Heart right ventricle (tissue), 16 donors: ENCODE measurements around the gene GGT7. TPM values are rescaled to one million over a fixed set of nuclear protein-coding genes. Genes with fewer than 3 reads are reported as not detected.

Source experiments
- ATAC-seq, 8 donors: fragments of 200-7000 bp; cut with Tn5 transposase; one replicate each; pipeline ENCODE4 v1.9.1; 2020; ENCODE audit warnings: mild to moderate bottlenecking in 8 of 8, moderate library complexity in 8 of 8, moderate number of reproducible peaks in 1 of 8
- DNase-seq, 2 donors: peaks; one replicate each; pipeline ENCODE4 v3.0.0-alpha.2; 2020
- H3K27ac ChIP-seq, 10 donors: fragments of 200-600 bp; sonication (generic) in 2 of 10; one replicate each; pipeline versions ENCODE4 v1.5.0 to v1.8.0; 2020 to 2022; ENCODE audit warnings: mild to moderate bottlenecking in 3 of 10
- H3K27me3 ChIP-seq, 7 donors: fragments of 200-600 bp; one replicate each; pipeline ENCODE4 v1.8.0; 2021 to 2022; ENCODE audit warnings: mild to moderate bottlenecking in 2 of 7
- H3K36me3 ChIP-seq, 9 donors: fragments of 200-600 bp; sonication (generic) in 1 of 9; one replicate each; pipeline versions ENCODE4 v1.5.0 to v1.8.0; 2020 to 2022; ENCODE audit warnings: mild to moderate bottlenecking in 2 of 9
- H3K4me1 ChIP-seq, 9 donors: fragments of 200-600 bp; sonication (generic) in 1 of 9; one replicate each; pipeline versions ENCODE4 v1.5.0 to v1.8.0; 2020 to 2022; ENCODE audit warnings: mild to moderate bottlenecking in 4 of 9
- H3K4me3 ChIP-seq, 10 donors: fragments of 200-600 bp; sonication (generic) in 2 of 10; one replicate each; pipeline versions ENCODE4 v1.5.0 to v1.8.0; 2020 to 2022; ENCODE audit warnings: mild to moderate bottlenecking in 7 of 10, moderate library complexity in 2 of 10
- H3K9me3 ChIP-seq, 11 donors: fragments of 200-600 bp in 10 of 11; sonication (generic) in 2 of 11; one replicate each; pipeline versions ENCODE4 v1.5.0 to v1.8.0; 2013 to 2022; ENCODE audit warnings: mild to moderate bottlenecking in 2 of 11, control low read depth in 1 of 11, moderate library complexity in 1 of 11
- WGBS, 2 donors: extraction: QIAGEN DNeasy Blood & Tissue Kit; methylation state at CpG; one replicate each; pipeline ENCODE4 v1.1.7; 2013; ENCODE audit warnings: inconsistent platforms in 1 of 2; 5-methylcytosine and 5-hydroxymethylcytosine counted together
- intact Hi-C, 10 donors: fragments of 100-400 bp; cut with DNase I; formaldehyde crosslinking; loops; one replicate each; pipeline versions ENCODE4 v1.11.1 to v1.14.2; 2022
- polyA plus RNA-seq, 2 donors: library from polyadenylated mRNA; stranded (reverse); fragments of 200-250 nt; gene quantifications; one replicate each; pipeline ENCODE4 v1.2.3, GENCODE V29; 2013
- total RNA-seq, 10 donors: library from RNA; stranded (reverse); fragmentation: NEBNext Ultra II Directional in 3 of 10; extraction: Animal tissue kit (Norgen Biotek cat#: 25700) in 3 of 10; gene quantifications; one replicate each; pipeline versions ENCODE4 v1.2.1 to v1.2.4, GENCODE V29; 2021 to 2023
- TF ChIP-seq, protein P1 (sequence below), 9 donors: fragments of 200-600 bp; sonication (generic) in 2 of 9; IDR thresholded peaks; one replicate each; pipeline versions ENCODE4 v1.5.0 to v1.8.0; 2021 to 2022; ENCODE audit warnings: antibody characterized with exemption in 9 of 9, mild to moderate bottlenecking in 5 of 9, moderate library complexity in 1 of 9
- donor health status: Arrhythmogenic right ventricular cardiomyopathy.
- donor health status: ischemic (EF 13 %, LVEDD 7.1; RV severe dilation, severe dysfunction).
- donor health status: healthy with polysubstance abuse.
- donor health status: DM: no; HTN: yes; CAD: no.
- donor health status: DM: no; HTN: no; CAD: no.
- donor health status: ischemic (EF 25% LVEDD 6.9; RV normal size, moderate dysfunction).
- donor health status: ischemic (EF 25% LVEDD 5.7; RV mildly dilated, moderate dysfunction).
- donor health status: healthy.
- donor health status: DM: yes; HTN: yes; CAD: no.
- donor health status: Ischemic cardiomyopathy.
- donor health status: ischemic (EF 35%, LVEDD 5.7; RV mildly dilated, moderate dysfunction).
- donor health status: nonischemic (EF 11% LVEDD 7.7; RV severe dilation, severe dysfunction).
- donor health status: DM: yes; HTN: yes; CAD: no.
- donor health status: PGD.
- donor health status: ischemic (EF 29% LVEDD 5.4; RV normal size, mild dysfunction).
- donor health status: nonischemic (EF 23%, LVEDD 6.1; RV moderate dilation, normal function).

GGT7 gene
- total and polyA plus RNA-seq, 12 donors: 8.0 to 45.4 (median 15.0) TPM

DNA sequence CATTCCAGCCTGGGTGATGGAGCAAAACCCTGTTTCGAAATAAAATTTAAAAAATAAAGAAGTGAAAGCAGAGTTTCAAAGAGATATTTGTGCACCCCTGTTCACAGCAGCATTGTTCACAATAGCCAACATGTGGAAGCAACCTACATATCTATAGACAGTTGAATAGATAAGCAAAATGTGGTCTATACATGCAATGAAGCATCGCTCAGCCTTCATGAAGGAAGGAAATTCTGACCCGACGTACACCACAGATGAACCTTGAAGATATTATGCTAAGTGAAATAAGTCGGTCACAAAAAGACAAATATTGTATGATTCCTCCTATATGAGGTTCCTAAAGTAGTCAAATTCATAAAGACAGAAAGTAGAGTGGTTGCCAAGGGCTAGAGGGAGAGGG, 40.7 kb downstream of the GGT7 start:
- ATAC-seq (no peak), DNase-seq (no peak)
- TF ChIP-seq, protein P1, sequence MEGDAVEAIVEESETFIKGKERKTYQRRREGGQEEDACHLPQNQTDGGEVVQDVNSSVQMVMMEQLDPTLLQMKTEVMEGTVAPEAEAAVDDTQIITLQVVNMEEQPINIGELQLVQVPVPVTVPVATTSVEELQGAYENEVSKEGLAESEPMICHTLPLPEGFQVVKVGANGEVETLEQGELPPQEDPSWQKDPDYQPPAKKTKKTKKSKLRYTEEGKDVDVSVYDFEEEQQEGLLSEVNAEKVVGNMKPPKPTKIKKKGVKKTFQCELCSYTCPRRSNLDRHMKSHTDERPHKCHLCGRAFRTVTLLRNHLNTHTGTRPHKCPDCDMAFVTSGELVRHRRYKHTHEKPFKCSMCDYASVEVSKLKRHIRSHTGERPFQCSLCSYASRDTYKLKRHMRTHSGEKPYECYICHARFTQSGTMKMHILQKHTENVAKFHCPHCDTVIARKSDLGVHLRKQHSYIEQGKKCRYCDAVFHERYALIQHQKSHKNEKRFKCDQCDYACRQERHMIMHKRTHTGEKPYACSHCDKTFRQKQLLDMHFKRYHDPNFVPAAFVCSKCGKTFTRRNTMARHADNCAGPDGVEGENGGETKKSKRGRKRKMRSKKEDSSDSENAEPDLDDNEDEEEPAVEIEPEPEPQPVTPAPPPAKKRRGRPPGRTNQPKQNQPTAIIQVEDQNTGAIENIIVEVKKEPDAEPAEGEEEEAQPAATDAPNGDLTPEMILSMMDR (IDR thresholded peaks at IDR 0.05): no peak
- Histone ChIP-seq H3K27me3 (no peaks in the 10 kb centered on the region), H3K4me1 (peaks cover 0 to 5% (median 0%) of the 10 kb centered on the region in 9 donors), H3K36me3 (no peaks in the 10 kb centered on the region), H3K4me3 (no peak overlapping the region), H3K27ac (no peak overlapping the region), H3K9me3 (no peaks in the 10 kb centered on the region)
- intact Hi-C loops: loop anchor here in 8 of 10 donors (5.0 to 10.0 kb wide), 6 partner anchors 373 to 613 kb away; partner anchors contain the start of gene MMP24OS (in 3 of the 8)
- 68% methylated on average over 5 of the region's 5 CpGs for WGBS, 2 donors

DNA sequence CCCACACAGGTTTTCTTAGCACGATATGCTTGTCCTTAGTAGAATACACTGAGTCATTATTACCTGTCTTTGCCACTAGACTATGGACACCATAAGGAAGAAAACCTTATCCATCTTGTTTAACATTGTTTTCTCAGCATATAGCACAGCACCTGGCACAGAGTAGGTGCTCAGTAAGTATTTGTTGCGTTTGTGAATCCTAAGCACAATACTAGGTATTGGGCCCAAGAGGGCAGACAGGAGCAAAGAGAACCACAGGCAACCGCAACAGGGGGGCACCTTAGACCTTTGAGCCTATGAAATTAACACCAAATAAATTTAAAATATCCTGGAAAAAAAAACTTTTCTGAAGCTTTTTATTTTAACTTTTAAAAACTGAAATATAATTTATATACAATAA, 43.5 kb downstream of the GGT7 start:
- Histone ChIP-seq H3K4me1 (peaks cover 0 to 13% (median 3%) of the 10 kb centered on the region in 9 donors), H3K27me3 (no peaks in the 10 kb centered on the region), H3K4me3 (no peak overlapping the region), H3K9me3 (no peaks in the 10 kb centered on the region), H3K27ac (no peak overlapping the region), H3K36me3 (no peaks in the 10 kb centered on the region)
- DNase-seq (no peak), ATAC-seq (no peak)
- TF ChIP-seq, protein P1 (IDR thresholded peaks at IDR 0.05): no peak
- intact Hi-C loops: loop anchor here in 2 of 10 donors (10.0 kb wide), 2 partner anchors 266 to 446 kb away; partner anchors contain the start of genes MMP24OS (in 1 of the 2) and TRPC4AP (in 1 of the 2)
- WGBS, 2 donors: 69 to 85% methylated on average over 3 of the region's 3 CpGs

DNA sequence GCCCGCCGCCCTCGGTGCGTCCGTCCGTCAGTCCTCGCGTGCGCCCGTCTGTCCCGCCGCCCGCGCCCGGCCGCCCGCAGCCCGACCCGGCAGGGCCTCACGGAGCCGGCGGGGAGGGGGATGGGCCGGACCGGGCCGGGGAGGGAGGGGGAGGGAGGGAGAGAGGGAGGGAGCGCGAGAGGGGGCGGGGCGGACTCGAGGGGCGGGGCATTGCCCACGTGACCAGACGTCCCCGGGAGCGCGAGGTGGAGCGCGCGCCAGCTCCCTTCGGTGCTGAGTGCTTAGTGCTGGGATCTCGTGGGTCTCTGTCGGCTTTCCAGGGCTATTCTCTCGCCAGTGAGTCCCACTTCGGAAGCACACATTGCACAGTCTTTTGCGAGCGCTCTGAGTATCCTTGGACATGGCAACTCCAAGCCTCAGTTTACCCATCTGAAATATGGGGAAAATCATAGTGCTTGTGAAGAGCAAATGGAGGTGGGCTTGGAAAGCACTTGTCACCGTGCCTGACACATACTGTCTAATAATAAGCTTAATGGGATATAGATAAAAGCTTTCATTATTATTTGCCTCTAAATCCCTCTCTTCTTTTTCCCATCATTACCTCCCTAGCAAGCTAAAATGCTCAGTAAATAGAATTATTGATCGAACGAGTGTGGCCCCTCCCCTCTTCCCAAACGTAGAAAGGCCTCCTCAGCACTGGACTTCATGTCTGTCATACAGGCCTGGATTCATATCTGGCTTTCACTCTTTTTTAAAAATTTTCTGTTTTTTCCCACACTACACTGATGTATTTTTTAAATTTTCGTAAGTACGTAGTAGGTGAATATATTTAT, 46.9 kb downstream of the GGT7 start, which contains the start of gene NCOA6:
NCOA6 (minus strand) TSS at position 122 of the 833 bp plus-strand sequence. CDS start 43,296 bp downstream, outside the sequence.
- TF ChIP-seq, protein P1 (IDR thresholded peaks at IDR 0.05): no peak
- no peaks in the 10 kb centered on the region for H3K9me3 ChIP-seq

DNA sequence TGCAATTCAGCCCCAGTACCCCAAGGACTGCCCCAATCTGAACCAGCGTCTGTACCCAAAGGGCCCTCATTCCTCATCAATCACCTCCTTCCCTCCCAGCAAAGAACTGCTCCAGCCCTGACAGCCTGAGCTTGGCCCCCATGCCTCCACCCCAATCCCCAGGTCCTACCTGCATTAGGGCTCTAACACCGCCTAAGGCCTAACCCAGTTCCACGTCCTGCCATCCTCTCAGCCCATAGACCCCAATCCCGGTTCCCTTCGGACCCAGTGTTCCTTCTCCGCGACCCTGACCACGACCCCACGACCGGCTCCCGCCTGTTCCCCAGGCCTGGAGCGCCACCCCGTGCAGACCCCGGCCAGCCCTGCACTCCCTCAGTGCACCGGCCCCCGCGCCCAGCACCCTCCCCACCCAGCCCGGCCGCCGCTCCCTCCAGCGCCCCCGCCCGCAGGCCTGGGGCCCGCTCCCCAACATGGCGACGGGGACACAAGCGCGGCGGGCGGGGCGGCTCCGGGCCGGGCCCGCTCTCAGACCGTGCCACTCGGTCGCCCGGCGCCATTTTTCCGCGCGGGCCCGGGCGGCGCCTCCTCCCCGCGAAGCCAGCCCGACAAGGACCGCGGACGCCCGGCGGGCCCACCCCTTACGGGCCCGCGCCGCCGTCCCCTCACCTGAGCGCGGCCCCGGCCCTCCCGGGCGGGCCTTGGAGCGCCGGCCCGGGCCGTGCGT, 47.7 kb downstream of the GGT7 start:
- Histone ChIP-seq H3K27ac (peak overlapping the region; percentile 85 to 97 (median 93)), H3K4me1 (peaks cover 3 to 55% (median 29%) of the 10 kb centered on the region in 9 donors), H3K27me3 (no peaks in the 10 kb centered on the region), H3K36me3 (peaks cover 0 to 6% (median 0%) of the 10 kb centered on the region in 9 donors), H3K4me3 (peak overlapping the region; percentile 67 to 98 (median 92)), H3K9me3 (no peaks in the 10 kb centered on the region)
- ATAC-seq: peak; percentile 69 to 91 (median 80)
- 0 to 2% methylated on average over 43 to 67 of the region's 68 CpGs for WGBS, 2 donors
- intact Hi-C loops: loop anchor here in 2 of 10 donors (10.0 kb wide), 2 partner anchors 270 to 450 kb away; partner anchors contain the start of genes MMP24OS (in 1 of the 2) and TRPC4AP (in 1 of the 2)
- TF ChIP-seq, protein P1 (IDR thresholded peaks at IDR 0.05): peak in 2 of 9 donors; percentile 17 to 19
- DNase-seq: peak; percentile 54 to 71

More for the DNA sequence above, 46.9 kb downstream of the GGT7 start, which contains the start of gene NCOA6:
- ATAC-seq (peak; percentile 89 to 94 (median 91)), DNase-seq (peak; percentile 87 to 92)
- H3K27ac ChIP-seq: peak within 1 kb of the TSS; percentile 85 to 97 (median 93)
- WGBS, 2 donors: 7 to 15% methylated on average over 27 to 52 of the region's 52 CpGs
- intact Hi-C loops: loop anchor here in 2 of 10 donors (10.0 kb wide), 2 partner anchors 269 to 449 kb away; partner anchors contain the start of genes MMP24OS (in 1 of the 2) and TRPC4AP (in 1 of the 2)
- H3K36me3 ChIP-seq: no peaks in the 10 kb centered on the region
- H3K4me1 ChIP-seq: peaks cover 3 to 47% (median 28%) of the 10 kb centered on the region in 9 donors
- H3K27me3 ChIP-seq: no peaks in the 10 kb centered on the region
- H3K4me3 ChIP-seq: peak within 1 kb of the TSS; percentile 67 to 98 (median 92)
